ENCODE results near the gene DGAT2.

DGAT2 gene

GRCh38 chr11:75821202-75821601 is 52.6 kb downstream of the DGAT2 start:
- H3K27me3 ChIP-seq (ENCODE audit: insufficient read depth, poor library complexity, severe bottlenecking): no peaks in the 10 kb centered on the region
- DNase-seq (ENCODE audit: low read depth in 1 of 2, low spot score in 1 of 2): no peak
- no peak overlapping the region for H3K4me3 ChIP-seq (replicated peaks; ENCODE audit: insufficient read depth, low read length)
- no peak for TF ChIP-seq REST (IDR thresholded peaks at IDR 0.05; ENCODE audit: insufficient replicate concordance, low read depth)
- TF ChIP-seq POLR2AphosphoS5 (IDR thresholded peaks at IDR 0.05; ENCODE audit: low read depth): no peak
- no peak overlapping the region for H3K27ac ChIP-seq (replicated peaks)

DNA sequence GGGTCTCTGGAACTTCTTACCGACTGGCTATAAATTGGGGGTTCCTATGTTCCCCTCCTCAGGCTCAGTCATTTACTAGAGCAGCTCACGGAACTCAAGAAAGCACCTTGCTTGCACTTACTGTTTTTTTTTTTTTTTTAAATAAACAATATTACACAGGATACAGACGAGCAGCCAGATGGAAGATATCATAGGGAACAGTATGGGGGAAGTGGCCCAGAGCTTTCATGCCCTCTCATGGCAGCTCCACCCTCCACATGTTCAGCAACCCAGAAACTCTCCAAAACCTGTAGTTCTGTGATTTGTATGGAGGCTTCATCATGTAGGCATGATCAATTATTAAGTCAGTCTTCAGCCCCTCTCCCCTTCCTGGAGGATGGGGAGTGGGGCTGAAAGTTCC is 54.0 kb downstream of the DGAT2 start:
- Histone ChIP-seq H3K27ac (replicated peaks) (no peak overlapping the region), H3K27me3 (ENCODE audit: insufficient read depth, poor library complexity, severe bottlenecking) (no peaks in the 10 kb centered on the region), H3K4me3 (replicated peaks; ENCODE audit: insufficient read depth, low read length) (no peak overlapping the region)
- TF ChIP-seq, protein P1, sequence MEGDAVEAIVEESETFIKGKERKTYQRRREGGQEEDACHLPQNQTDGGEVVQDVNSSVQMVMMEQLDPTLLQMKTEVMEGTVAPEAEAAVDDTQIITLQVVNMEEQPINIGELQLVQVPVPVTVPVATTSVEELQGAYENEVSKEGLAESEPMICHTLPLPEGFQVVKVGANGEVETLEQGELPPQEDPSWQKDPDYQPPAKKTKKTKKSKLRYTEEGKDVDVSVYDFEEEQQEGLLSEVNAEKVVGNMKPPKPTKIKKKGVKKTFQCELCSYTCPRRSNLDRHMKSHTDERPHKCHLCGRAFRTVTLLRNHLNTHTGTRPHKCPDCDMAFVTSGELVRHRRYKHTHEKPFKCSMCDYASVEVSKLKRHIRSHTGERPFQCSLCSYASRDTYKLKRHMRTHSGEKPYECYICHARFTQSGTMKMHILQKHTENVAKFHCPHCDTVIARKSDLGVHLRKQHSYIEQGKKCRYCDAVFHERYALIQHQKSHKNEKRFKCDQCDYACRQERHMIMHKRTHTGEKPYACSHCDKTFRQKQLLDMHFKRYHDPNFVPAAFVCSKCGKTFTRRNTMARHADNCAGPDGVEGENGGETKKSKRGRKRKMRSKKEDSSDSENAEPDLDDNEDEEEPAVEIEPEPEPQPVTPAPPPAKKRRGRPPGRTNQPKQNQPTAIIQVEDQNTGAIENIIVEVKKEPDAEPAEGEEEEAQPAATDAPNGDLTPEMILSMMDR (IDR thresholded peaks at IDR 0.05; ENCODE audit: insufficient read depth, low read length): no peak
- TF ChIP-seq POLR2AphosphoS5 (IDR thresholded peaks at IDR 0.05; ENCODE audit: low read depth) (no peak), REST (IDR thresholded peaks at IDR 0.05; ENCODE audit: insufficient replicate concordance, low read depth) (no peak), SPI1 (IDR thresholded peaks at IDR 0.05; ENCODE audit: borderline replicate concordance, low read depth) (no peak)
- no peak for DNase-seq (ENCODE audit: low read depth in 1 of 2, low spot score in 1 of 2)

- TF ChIP-seq POLR2AphosphoS5 (IDR thresholded peaks at IDR 0.05; ENCODE audit: low read depth) (no peak), SPI1 (IDR thresholded peaks at IDR 0.05; ENCODE audit: borderline replicate concordance, low read depth) (no peak), REST (IDR thresholded peaks at IDR 0.05; ENCODE audit: insufficient replicate concordance, low read depth) (no peak), GABPA (IDR thresholded peaks at IDR 0.05; ENCODE audit: low read depth) (no peak)
- TF ChIP-seq, protein P1 (IDR thresholded peaks at IDR 0.05; ENCODE audit: insufficient read depth, low read length): no peak
- Histone ChIP-seq H3K27me3 (ENCODE audit: insufficient read depth, poor library complexity, severe bottlenecking) (no peaks in the 10 kb centered on the region), H3K4me3 (replicated peaks; ENCODE audit: insufficient read depth, low read length) (no peak overlapping the region), H3K27ac (replicated peaks) (no peak overlapping the region)
- no peak for DNase-seq (ENCODE audit: low read depth in 1 of 2, low spot score in 1 of 2)
These were observed 54.8 kb downstream of the DGAT2 start for GRCh38 chr11:75823415-75823814.

DNA sequence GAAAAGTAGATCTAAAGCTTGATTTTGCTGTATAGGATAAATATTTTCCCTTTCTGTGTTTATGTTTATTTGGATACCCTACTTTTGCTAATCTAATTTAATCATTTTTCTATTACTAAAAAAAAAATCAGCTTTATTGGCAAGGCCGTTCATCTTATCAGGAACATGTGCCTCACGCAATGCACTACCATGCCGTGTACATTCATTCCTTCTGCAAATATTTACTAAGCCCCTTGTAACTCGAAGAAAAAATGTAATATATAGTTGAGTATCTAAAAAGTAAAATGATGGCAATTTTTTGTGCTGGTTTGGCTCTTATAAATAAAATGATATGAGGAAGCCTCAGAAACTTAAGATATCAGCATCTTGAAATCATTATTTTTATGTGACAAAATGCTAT is 55.4 kb downstream of the DGAT2 start:
- no peak overlapping the region for H3K27ac ChIP-seq (replicated peaks)
- DNase-seq (ENCODE audit: low read depth in 1 of 2, low spot score in 1 of 2): no peak
- TF ChIP-seq SPI1 (IDR thresholded peaks at IDR 0.05; ENCODE audit: borderline replicate concordance, low read depth) (no peak), GABPA (IDR thresholded peaks at IDR 0.05; ENCODE audit: low read depth) (no peak), POLR2AphosphoS5 (IDR thresholded peaks at IDR 0.05; ENCODE audit: low read depth) (no peak), REST (IDR thresholded peaks at IDR 0.05; ENCODE audit: insufficient replicate concordance, low read depth) (no peak)
- TF ChIP-seq, protein P1 (IDR thresholded peaks at IDR 0.05; ENCODE audit: insufficient read depth, low read length): no peak
- H3K27me3 ChIP-seq (ENCODE audit: insufficient read depth, poor library complexity, severe bottlenecking): no peaks in the 10 kb centered on the region
- no peak overlapping the region for H3K4me3 ChIP-seq (replicated peaks; ENCODE audit: insufficient read depth, low read length)

Measured in HL-60 (cell line).